H1 (cell line): ENCODE measurements around the gene CACNA1C. TPM values are rescaled to one million over a fixed set of nuclear protein-coding genes. Genes with fewer than 3 reads are reported as not detected.

ENCODE experiments used
- BACH1 ChIP-seq: IDR thresholded peaks from 2 replicates; pipeline ENCODE4 v1.6.1; 2012; ENCODE audit warnings: low read length, improper control_type of control experiment
- CREB1 ChIP-seq: IDR thresholded peaks from 2 replicates; pipeline ENCODE4 v1.6.1; 2012; ENCODE audit warnings: inconsistent platforms
- CTCF ChIP-seq, 3 experiments: IDR thresholded peaks; 1 replicate in 2 of 3; 2 replicates in 1 of 3; pipeline versions ENCODE4 v1.5.1 to v1.6.1; 2011; ENCODE audit warnings: low read length in 3 of 3, mild to moderate bottlenecking in 3 of 3, inconsistent platforms in 2 of 3, low read depth in 1 of 3, moderate library complexity in 1 of 3; ENCODE audit not compliant: insufficient read depth in 1 of 3; ENCODE audit errors: control extremely low read depth in 1 of 3
- EGR1 ChIP-seq: IDR thresholded peaks from 2 replicates; pipeline ENCODE4 v1.6.1; 2011; ENCODE audit warnings: low read depth, low read length, borderline replicate concordance
- JUN ChIP-seq: IDR thresholded peaks from 2 replicates; pipeline ENCODE4 v1.6.1; 2011; ENCODE audit warnings: low read depth, mild to moderate bottlenecking, improper control_type of control experiment, low read length
- KDM1A ChIP-seq: fragments of 200-600, 300-600 bp; sonication (generic); IDR thresholded peaks from 2 replicates; pipeline ENCODE4 v1.7.1; 2016; ENCODE audit warnings: mild to moderate bottlenecking, low read length, borderline replicate concordance
- POLR2AphosphoS5 ChIP-seq: IDR thresholded peaks from 2 replicates; pipeline ENCODE4 v1.6.1; 2011; ENCODE audit warnings: low read depth, low read length
- RBBP5 ChIP-seq: IDR thresholded peaks from 2 replicates; pipeline ENCODE4 v1.7.1; 2012; ENCODE audit warnings: low read depth, mild to moderate bottlenecking, inconsistent platforms, low read length, moderate library complexity, borderline replicate concordance
- RNF2 ChIP-seq: fragments of 200-900, 300-1000 bp; sonication (generic); IDR thresholded peaks from 2 replicates; pipeline ENCODE4 v1.7.1; 2016; ENCODE audit warnings: borderline replicate concordance, low read depth, mild to moderate bottlenecking, antibody characterized with exemption, low read length; ENCODE audit not compliant: poor library complexity, severe bottlenecking; ENCODE audit errors: missing control alignments
- SIRT6 ChIP-seq: IDR thresholded peaks from one replicate; pipeline ENCODE4 v1.7.1; 2012; ENCODE audit warnings: low read length, inconsistent platforms
- polyA plus RNA-seq, 7 experiments: library from polyadenylated mRNA; depleted of rRNA in 3 of 7; stranded (reverse) in 5 of 7; unstranded in 2 of 7; fragments of >200 nt in 5 of 7; fragments of 200-250 nt in 2 of 7; gene quantifications; 1 replicate in 5 of 7; 2 replicates in 1 of 7; 4 replicates in 1 of 7; pipeline versions ENCODE4 v1.2.1 to v1.2.3, GENCODE V29; 2011 to 2013; ENCODE audit warnings: missing spikeins in 2 of 7, mixed read lengths in 2 of 7
- total RNA-seq: library from RNA; stranded (reverse); fragmentation: NEBNext Ultra II Directional; extraction: Animal tissue kit (Norgen Biotek cat#: 25700); gene quantifications from 2 replicates; pipeline ENCODE4 v1.2.1, GENCODE V29; 2021

CACNA1C gene
- total and polyA plus RNA-seq, 2 of the 8 experiments (the other 6 are each of a cell fraction or from before 2014, with no cell fraction given): 1.3 TPM

- no peak for TF ChIP-seq CTCF (IDR thresholded peaks at IDR 0.05; ENCODE audit: control extremely low read depth in 1 of 3, insufficient read depth in 1 of 3, low read depth in 1 of 3, low read length in 3 of 3)
- no peak for TF ChIP-seq JUN
- no peak for TF ChIP-seq CREB1
- TF ChIP-seq KDM1A: no peak
- TF ChIP-seq EGR1: no peak
- no peak for TF ChIP-seq RNF2
- no peak for TF ChIP-seq RBBP5
- no peak for TF ChIP-seq BACH1
- no peak for TF ChIP-seq POLR2AphosphoS5
- TF ChIP-seq SIRT6: no peak
- TF ChIP-seq, all 59 proteins: peak for 0
Observed at GRCh38 chr12:2263901-2264300, 211.1 kb downstream of the CACNA1C start (continued).
